T-helper 2 cell treated with Interferon-gamma antibody and Interleukin-4, amounts not matched to agents 5 μg/mL and 100 μg/mL, for 36 hours (primary cell): ENCODE measurements around the gene PPOX.

Experiments
- DNase-seq: peaks from one replicate; pipeline ENCODE4 v3.0.0; 2021; ENCODE audit warnings: low spot score
- H3K27ac Mint-ChIP-seq: one replicate; pipeline ENCODE4 v1.8.0; 2021; ENCODE audit warnings: mild to moderate bottlenecking, mixed read lengths
- H3K27me3 Mint-ChIP-seq: one replicate; pipeline ENCODE4 v1.8.0; 2021; ENCODE audit warnings: low read depth, mixed read lengths
- H3K36me3 Mint-ChIP-seq: one replicate; pipeline ENCODE4 v1.8.0; 2021; ENCODE audit warnings: low read depth, mixed read lengths
- H3K4me1 Mint-ChIP-seq: one replicate; pipeline ENCODE4 v1.8.0; 2021; ENCODE audit warnings: low read depth, mixed read lengths
- H3K4me3 Mint-ChIP-seq: one replicate; pipeline ENCODE4 v1.8.0; 2022; ENCODE audit warnings: mild to moderate bottlenecking, moderate library complexity, mixed read lengths
- H3K9me3 Mint-ChIP-seq: one replicate; pipeline ENCODE4 v1.8.0; 2021; ENCODE audit warnings: mixed read lengths

The PPOX gene

GRCh38 chr1:161175771-161176453 is 9.7 kb downstream of the PPOX start:
- Mint-ChIP-seq H3K27me3 (no peaks in the 10 kb centered on the region), H3K4me1 (peaks cover 38% of the 10 kb centered on the region), H3K36me3 (peaks cover 48% of the 10 kb centered on the region), H3K27ac (peak overlapping the region; percentile 100), H3K4me3 (peak overlapping the region; percentile 100), H3K9me3 (no peaks in the 10 kb centered on the region)
- no peak for DNase-seq

GRCh38 chr1:161176468-161177111 is 10.4 kb downstream of the PPOX start:
- no peaks in the 10 kb centered on the region for H3K9me3 Mint-ChIP-seq
- H3K27ac Mint-ChIP-seq, result peak overlapping the region; percentile 100
- peak overlapping the region; percentile 100 for H3K4me3 Mint-ChIP-seq
- H3K27me3 Mint-ChIP-seq, result no peaks in the 10 kb centered on the region
- no peak for DNase-seq
- peaks cover 43% of the 10 kb centered on the region for H3K36me3 Mint-ChIP-seq
- peaks cover 41% of the 10 kb centered on the region for H3K4me1 Mint-ChIP-seq

- Mint-ChIP-seq H3K36me3 (peaks cover 43% of the 10 kb centered on the region), H3K9me3 (no peaks in the 10 kb centered on the region), H3K4me3 (peak within 1 kb of the TSS; percentile 100), H3K27ac (peak within 1 kb of the TSS; percentile 100), H3K27me3 (no peaks in the 10 kb centered on the region), H3K4me1 (peaks cover 45% of the 10 kb centered on the region)
- peak; percentile 91 for DNase-seq
Observed at GRCh38 chr1:161177112-161177935, 11.1 kb downstream of the PPOX start, which contains the start of gene B4GALT3. B4GALT3 (minus strand) TSS chr1:161177507; CDS start chr1:161176060, 1,447 bp downstream.

- no peak for DNase-seq
- H3K9me3 Mint-ChIP-seq, result no peaks in the 10 kb centered on the region
- H3K36me3 Mint-ChIP-seq, result peaks cover 40% of the 10 kb centered on the region
- peak overlapping the region; percentile 100 for H3K4me3 Mint-ChIP-seq
- peaks cover 49% of the 10 kb centered on the region for H3K4me1 Mint-ChIP-seq
- peak overlapping the region; percentile 100 for H3K27ac Mint-ChIP-seq
- H3K27me3 Mint-ChIP-seq, result no peaks in the 10 kb centered on the region
Observed at GRCh38 chr1:161177936-161178244, 11.7 kb downstream of the PPOX start.

GRCh38 chr1:161179698-161180097 is 13.5 kb downstream of the PPOX start:
- Mint-ChIP-seq H3K9me3 (no peaks in the 10 kb centered on the region), H3K36me3 (peaks cover 28% of the 10 kb centered on the region), H3K27me3 (no peaks in the 10 kb centered on the region), H3K4me1 (peaks cover 60% of the 10 kb centered on the region), H3K27ac (no peak overlapping the region), H3K4me3 (no peak overlapping the region)
- no peak for DNase-seq

GRCh38 chr1:161180639-161181038 is 14.4 kb downstream of the PPOX start:
- Mint-ChIP-seq H3K4me3 (peak overlapping the region; percentile 2), H3K27me3 (no peaks in the 10 kb centered on the region), H3K4me1 (peaks cover 62% of the 10 kb centered on the region), H3K9me3 (no peaks in the 10 kb centered on the region), H3K27ac (peak overlapping the region; percentile 64), H3K36me3 (peaks cover 19% of the 10 kb centered on the region)
- no peak for DNase-seq

- Mint-ChIP-seq H3K9me3 (no peaks in the 10 kb centered on the region), H3K27me3 (no peaks in the 10 kb centered on the region), H3K36me3 (peaks cover 9% of the 10 kb centered on the region), H3K4me1 (peaks cover 64% of the 10 kb centered on the region), H3K4me3 (peak overlapping the region; percentile 67), H3K27ac (peak overlapping the region; percentile 97)
- peak; percentile 73 for DNase-seq
Observed at GRCh38 chr1:161182214-161182613, 16.0 kb downstream of the PPOX start.

GRCh38 chr1:161185282-161185682 is 19.1 kb downstream of the PPOX start:
- Mint-ChIP-seq H3K36me3 (peaks cover 8% of the 10 kb centered on the region), H3K9me3 (no peaks in the 10 kb centered on the region), H3K4me3 (peak overlapping the region; percentile 79), H3K27me3 (no peaks in the 10 kb centered on the region), H3K4me1 (peaks cover 61% of the 10 kb centered on the region), H3K27ac (peak overlapping the region; percentile 98)
- DNase-seq, result peak; percentile 73

GRCh38 chr1:161185732-161186311 is 19.6 kb downstream of the PPOX start:
- H3K4me1 Mint-ChIP-seq, result peaks cover 55% of the 10 kb centered on the region
- peak overlapping the region; percentile 79 for H3K4me3 Mint-ChIP-seq
- H3K27me3 Mint-ChIP-seq, result no peaks in the 10 kb centered on the region
- no peaks in the 10 kb centered on the region for H3K9me3 Mint-ChIP-seq
- H3K27ac Mint-ChIP-seq, result peak overlapping the region; percentile 98
- DNase-seq, result no peak
- H3K36me3 Mint-ChIP-seq, result peaks cover 8% of the 10 kb centered on the region

GRCh38 chr1:161187311-161187710 is 21.1 kb downstream of the PPOX start:
- Mint-ChIP-seq H3K27me3 (no peaks in the 10 kb centered on the region), H3K4me3 (no peak overlapping the region), H3K36me3 (peaks cover 4% of the 10 kb centered on the region), H3K27ac (peak overlapping the region; percentile 46), H3K9me3 (no peaks in the 10 kb centered on the region), H3K4me1 (peaks cover 53% of the 10 kb centered on the region)
- DNase-seq, result no peak

GRCh38 chr1:161188381-161188780 is 22.2 kb downstream of the PPOX start:
- H3K9me3 Mint-ChIP-seq, result no peaks in the 10 kb centered on the region
- H3K4me1 Mint-ChIP-seq, result peaks cover 52% of the 10 kb centered on the region
- no peak for DNase-seq
- no peak overlapping the region for H3K4me3 Mint-ChIP-seq
- peak overlapping the region; percentile 11 for H3K27ac Mint-ChIP-seq
- H3K27me3 Mint-ChIP-seq, result no peaks in the 10 kb centered on the region
- H3K36me3 Mint-ChIP-seq, result no peaks in the 10 kb centered on the region

- H3K27me3 Mint-ChIP-seq, result no peaks in the 10 kb centered on the region
- H3K4me3 Mint-ChIP-seq, result no peak overlapping the region
- no peaks in the 10 kb centered on the region for H3K36me3 Mint-ChIP-seq
- peaks cover 48% of the 10 kb centered on the region for H3K4me1 Mint-ChIP-seq
- no peak for DNase-seq
- H3K27ac Mint-ChIP-seq, result no peak overlapping the region
- H3K9me3 Mint-ChIP-seq, result no peaks in the 10 kb centered on the region
Observed at GRCh38 chr1:161189036-161189435, 22.8 kb downstream of the PPOX start.

GRCh38 chr1:161190962-161191521 is 24.8 kb downstream of the PPOX start:
- Mint-ChIP-seq H3K36me3 (no peaks in the 10 kb centered on the region), H3K27me3 (no peaks in the 10 kb centered on the region), H3K4me1 (peaks cover 34% of the 10 kb centered on the region), H3K27ac (no peak overlapping the region), H3K9me3 (no peaks in the 10 kb centered on the region), H3K4me3 (no peak overlapping the region)
- DNase-seq, result no peak
